B cell (primary cell): ENCODE results near the gene MAP7. TPM values are rescaled to one million over a fixed set of nuclear protein-coding genes. Genes with fewer than 3 reads are reported as not detected.

ENCODE experiments used
- ATAC-seq: fragments of 200-7000 bp; cut with Tn5 transposase; one replicate; pipeline ENCODE4 v1.10.0; 2021; ENCODE audit warnings: low read depth, mild to moderate bottlenecking, moderate number of reproducible peaks, moderate library complexity
- CTCF ChIA-PET: fragments of 350-600 bp; sonication (Branson Sonifier 250); formaldehyde crosslinking; loops from one replicate; lab custom pipeline; 2021; ENCODE audit warnings: antibody characterized with exemption, inconsistent platforms; lab: Charles Lee
- POLR2A ChIA-PET: fragments of 350-600 bp; sonication (Branson Sonifier 250); formaldehyde crosslinking; loops from one replicate; lab custom pipeline; 2021; ENCODE audit warnings: antibody characterized with exemption; lab: Charles Lee
- DNase-seq: peaks from one replicate; pipeline ENCODE4 v3.0.0; 2013
- H2AFZ ChIP-seq: 2 replicates; pipeline ENCODE4 v1.6.1; 2012; ENCODE audit warnings: mild to moderate bottlenecking, low read depth, low read length; ENCODE audit not compliant: insufficient read depth, poor library complexity, severe bottlenecking
- H3K27ac ChIP-seq, 2 donors: 1 replicate in 1 of 2; 2 replicates in 1 of 2; pipeline ENCODE4 v1.5.1; 2012 to 2013; ENCODE audit warnings: low read length in 2 of 2, mild to moderate bottlenecking in 2 of 2, moderate library complexity in 1 of 2
- H3K27me3 ChIP-seq, 4 experiments: fragments of 200-600 bp in 1 of 4; sonication (generic) in 1 of 4; replicated peaks in 1 of 4; 1 replicate in 2 of 4; 2 replicates in 2 of 4; pipeline versions ENCODE4 v1.6.1 to v1.7.0; 2013 to 2016; ENCODE audit warnings: low read length in 3 of 4, mild to moderate bottlenecking in 2 of 4, mixed read lengths in 1 of 4, moderate library complexity in 1 of 4; ENCODE audit not compliant: insufficient read depth in 4 of 4, control insufficient read depth in 3 of 4; ENCODE audit errors: control extremely low read depth in 1 of 4
- H3K36me3 ChIP-seq, 2 experiments: replicated peaks in 1 of 2; 1 replicate in 1 of 2; 2 replicates in 1 of 2; pipeline versions ENCODE4 v1.6.1 to v1.7.1; 2013; ENCODE audit warnings: low read length in 1 of 2; ENCODE audit not compliant: insufficient read depth in 2 of 2, control insufficient read depth in 1 of 2; ENCODE audit errors: control extremely low read depth in 1 of 2, extremely low read depth in 1 of 2
- H3K4me1 ChIP-seq, 2 donors: fragments of 200-600 bp in 1 of 2; sonication (generic) in 1 of 2; 1 replicate in 1 of 2; 2 replicates in 1 of 2; pipeline versions ENCODE4 v1.5.1 to v1.6.1; 2013 to 2017; ENCODE audit warnings: low read length in 2 of 2; ENCODE audit not compliant: control insufficient read depth in 2 of 2, insufficient read depth in 2 of 2
- H3K4me2 ChIP-seq: replicated peaks from 2 replicates; pipeline ENCODE3; 2012; ENCODE audit warnings: mild to moderate bottlenecking, low read depth, low read length; ENCODE audit not compliant: poor library complexity, severe bottlenecking
- H3K4me3 ChIP-seq, 5 experiments: fragments of 200-600 bp in 1 of 5; sonication (generic) in 1 of 5; 1 replicate in 3 of 5; 2 replicates in 2 of 5; pipeline versions ENCODE4 v1.5.1 to v1.7.0; 2011 to 2016; ENCODE audit warnings: low read length in 4 of 5, mild to moderate bottlenecking in 4 of 5, low read depth in 2 of 5, control low read depth in 1 of 5, moderate library complexity in 1 of 5; ENCODE audit not compliant: insufficient read depth in 1 of 5; ENCODE audit errors: control extremely low read depth in 1 of 5, extremely low read depth in 1 of 5
- H3K79me2 ChIP-seq: fragments of 200-600 bp; sonication (generic); one replicate; pipeline ENCODE4 v1.6.0; 2016; ENCODE audit warnings: low read length; ENCODE audit not compliant: control insufficient read depth, insufficient read depth
- H3K9ac ChIP-seq: fragments of 200-600 bp; sonication (generic); 2 replicates; pipeline ENCODE4 v1.6.1; 2017; ENCODE audit warnings: mild to moderate bottlenecking, low read length, moderate library complexity
- H3K9me3 ChIP-seq, 3 donors: one replicate each; pipeline versions ENCODE4 v1.6.1 to v1.7.1; 2013; ENCODE audit warnings: low read length in 2 of 3; ENCODE audit not compliant: control insufficient read depth in 2 of 3, insufficient read depth in 1 of 3; ENCODE audit errors: control extremely low read depth in 1 of 3
- H4K20me1 ChIP-seq: 2 replicates; pipeline ENCODE4 v1.6.0; 2012; ENCODE audit warnings: mild to moderate bottlenecking, low read length; ENCODE audit not compliant: insufficient read depth, control insufficient read depth, poor library complexity, severe bottlenecking
- H3K27ac Mint-ChIP-seq: one replicate; pipeline ENCODE4 v1.8.0; 2021; ENCODE audit warnings: mixed read lengths
- H3K27me3 Mint-ChIP-seq: one replicate; pipeline ENCODE4 v1.8.0; 2021; ENCODE audit warnings: mixed read lengths
- H3K4me1 Mint-ChIP-seq: one replicate; pipeline ENCODE4 v1.8.0; 2021; ENCODE audit warnings: mixed read lengths
- H3K4me3 Mint-ChIP-seq: one replicate; pipeline ENCODE4 v1.8.0; 2021; ENCODE audit warnings: mixed read lengths
- H3K9me3 Mint-ChIP-seq: one replicate; pipeline ENCODE4 v1.8.0; 2022; ENCODE audit warnings: mixed read lengths; ENCODE audit not compliant: insufficient read depth
- CTCF ChIP-seq: fragments of 200-600 bp; IDR thresholded peaks from one replicate; pipeline ENCODE4 v1.8.0; 2022; ENCODE audit warnings: antibody characterized with exemption, mild to moderate bottlenecking
- EZH2 ChIP-seq: IDR thresholded peaks from 2 replicates; pipeline ENCODE4 v1.6.1; 2012; ENCODE audit warnings: borderline replicate concordance, low read depth, mild to moderate bottlenecking, moderate library complexity, low read length; ENCODE audit not compliant: insufficient read depth, poor library complexity, severe bottlenecking
- WGBS: methylation state at CpG from one replicate; pipeline ENCODE4 v1.1.5; 2013; ENCODE audit warnings: missing lambda C conversion rate; ENCODE audit not compliant: insufficient coverage; 5-methylcytosine and 5-hydroxymethylcytosine counted together
- intact Hi-C: fragments of 100-400 bp; cut with micrococcal nuclease; formaldehyde crosslinking; loops from one replicate; pipeline ENCODE4 v1.10.0; 2022
- polyA plus RNA-seq: library from polyadenylated mRNA; depleted of rRNA; stranded (reverse); fragments of >200 nt; gene quantifications from 2 replicates; pipeline ENCODE4 v1.2.3, GENCODE V29; 2012
- total RNA-seq, 2 donors: library from RNA; stranded (reverse); fragments of 120-200 nt in 1 of 2; gene quantifications; 1 replicate in 1 of 2; 2 replicates in 1 of 2; pipeline versions ENCODE4 v1.2.3 to v1.2.4, GENCODE V29; 2013 to 2022

Gene MAP7
- total and polyA plus RNA-seq, 2 donors (not counting 1 experiment from before 2014, with no cell fraction given), result 0.34 to 0.64 TPM

DNA sequence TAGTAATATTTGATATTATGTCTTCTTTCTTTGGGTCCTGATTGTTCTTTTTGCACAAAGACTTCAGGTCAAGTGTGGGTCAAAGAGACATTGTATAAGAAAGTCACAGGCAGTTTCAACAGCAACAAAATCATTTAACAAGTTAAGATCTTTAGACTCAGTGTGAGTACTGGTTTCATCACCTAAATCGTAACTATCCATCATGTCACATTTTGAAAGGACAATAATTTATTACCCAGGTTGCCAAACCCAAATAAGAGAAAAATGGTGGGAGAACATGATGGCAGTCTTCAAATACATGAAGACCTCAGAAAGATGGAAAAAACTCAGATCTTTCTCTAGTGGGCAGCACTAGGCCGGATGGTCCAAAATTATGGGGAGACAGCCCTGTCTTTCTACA, 205.1 kb downstream of the MAP7 start:
- Histone ChIP-seq H3K27ac (no peak overlapping the region), H3K36me3 (no peaks in the 10 kb centered on the region), H3K4me3 (no peak overlapping the region), H3K4me2 (no peak overlapping the region), H3K9ac (no peak overlapping the region), H4K20me1 (no peaks in the 10 kb centered on the region), H2AFZ (no peak overlapping the region), H3K4me1 (no peaks in the 10 kb centered on the region), H3K27me3 (no peaks in the 10 kb centered on the region), H3K9me3 (no peaks in the 10 kb centered on the region), H3K79me2 (no peaks in the 10 kb centered on the region)
- Mint-ChIP-seq H3K27ac (no peak overlapping the region), H3K4me3 (no peak overlapping the region), H3K9me3 (no peaks in the 10 kb centered on the region), H3K4me1 (no peaks in the 10 kb centered on the region), H3K27me3 (no peaks in the 10 kb centered on the region)
- TF ChIP-seq EZH2 (no peak), CTCF (no peak)
- 100% methylated on average over 1 of the region's 2 CpGs for WGBS
- POLR2A ChIA-PET, result no interaction called here
- intact Hi-C loops, result no loop called here
- DNase-seq (no peak), ATAC-seq (no peak)
- CTCF ChIA-PET, result no interaction called here

GRCh38 chr6:136344420-136344819, 205.8 kb downstream of the MAP7 start:
- TF ChIP-seq CTCF, result no peak
- TF ChIP-seq EZH2, result no peak
- Mint-ChIP-seq H3K27me3 (no peaks in the 10 kb centered on the region), H3K27ac (no peak overlapping the region), H3K4me1 (no peaks in the 10 kb centered on the region), H3K4me3 (no peak overlapping the region), H3K9me3 (no peaks in the 10 kb centered on the region)
- Histone ChIP-seq H3K4me1 (no peaks in the 10 kb centered on the region), H3K27ac (no peak overlapping the region), H3K4me2 (no peak overlapping the region), H3K9me3 (no peaks in the 10 kb centered on the region), H3K27me3 (no peaks in the 10 kb centered on the region), H3K4me3 (no peak overlapping the region), H3K79me2 (no peaks in the 10 kb centered on the region), H2AFZ (no peak overlapping the region), H3K36me3 (no peaks in the 10 kb centered on the region), H4K20me1 (no peaks in the 10 kb centered on the region), H3K9ac (no peak overlapping the region)
- intact Hi-C loops, result no loop called here
- ChIA-PET CTCF (no interaction called here), POLR2A (no interaction called here)
- no peak for ATAC-seq
- 100% methylated on average over 1 of the region's 2 CpGs for WGBS
- no peak for DNase-seq
